GM21737 (cell line): ENCODE data around the gene RHBDF1.
"Not testable (repeated sequence)": the region's sequence is repeated elsewhere in the genome, so short reads cannot be mapped to it uniquely, and the experiment has no call there.

Experiments
- ATAC-seq: cut with Tn5 transposase; IDR thresholded peaks from one replicate; pipeline ENCODE4 v1.9.1; 2021; ENCODE audit warnings: mild to moderate bottlenecking, moderate library complexity; ENCODE audit not compliant: unreplicated experiment

Gene RHBDF1

GRCh38 chr16:60929-61878, 11.2 kb downstream of the RHBDF1 start:
- no peak for ATAC-seq

- ATAC-seq, result no peak
These were observed 12.3 kb downstream of the RHBDF1 start for GRCh38 chr16:60166-60565.

GRCh38 chr16:59440-60059, 12.9 kb downstream of the RHBDF1 start:
- no peak for ATAC-seq

GRCh38 chr16:58491-59439, 13.7 kb downstream of the RHBDF1 start:
- no peak for ATAC-seq

- no peak for ATAC-seq
These were observed 14.7 kb downstream of the RHBDF1 start for GRCh38 chr16:57711-58110.

- no peak for ATAC-seq
These were observed 16.1 kb downstream of the RHBDF1 start for GRCh38 chr16:56231-56927.

- no peak for ATAC-seq
These were observed 16.8 kb downstream of the RHBDF1 start for GRCh38 chr16:55571-56136.

- no peak for ATAC-seq
These were observed 18.2 kb downstream of the RHBDF1 start for GRCh38 chr16:54237-54581.

GRCh38 chr16:53346-54236, 18.8 kb downstream of the RHBDF1 start, which contains the start of the genes POLR3K and SNRNP25:
TSS of gene POLR3K (minus strand) at chr16:53608. CDS start at chr16:53586, 22 bp downstream.
TSS of gene SNRNP25 (plus strand) at chr16:53828. CDS start at chr16:54017, 189 bp downstream.
- ATAC-seq, result peak; percentile 90

- no peak for ATAC-seq
These were observed 21.5 kb downstream of the RHBDF1 start for GRCh38 chr16:50769-51591.

- ATAC-seq, result no peak
These were observed 25.2 kb downstream of the RHBDF1 start for GRCh38 chr16:47234-47633.

- not testable (repeated sequence) for ATAC-seq
These were observed 25.9 kb downstream of the RHBDF1 start for GRCh38 chr16:46510-46909.

GRCh38 chr16:45454-45853, 27.0 kb downstream of the RHBDF1 start:
- ATAC-seq, result no peak

- ATAC-seq, result no peak
These were observed 27.8 kb downstream of the RHBDF1 start for GRCh38 chr16:44655-45054.

GRCh38 chr16:43294-43693, 29.1 kb downstream of the RHBDF1 start:
- ATAC-seq, result no peak

GRCh38 chr16:42691-43090, 29.7 kb downstream of the RHBDF1 start:
- ATAC-seq, result no peak

- ATAC-seq, result no peak
These were observed 30.4 kb downstream of the RHBDF1 start for GRCh38 chr16:42069-42457.

- ATAC-seq, result no peak
These were observed 30.9 kb downstream of the RHBDF1 start for GRCh38 chr16:41439-42068.
